Measurements from ENCODE around the gene DMRTA2. TPM values are rescaled to one million over a fixed set of nuclear protein-coding genes. Genes with fewer than 3 reads are reported as not detected.

The DMRTA2 gene
- 1 to 10 TPM in 1 of 2 donors, not detected in 1; 1.1 TPM for total RNA-seq

DNA sequence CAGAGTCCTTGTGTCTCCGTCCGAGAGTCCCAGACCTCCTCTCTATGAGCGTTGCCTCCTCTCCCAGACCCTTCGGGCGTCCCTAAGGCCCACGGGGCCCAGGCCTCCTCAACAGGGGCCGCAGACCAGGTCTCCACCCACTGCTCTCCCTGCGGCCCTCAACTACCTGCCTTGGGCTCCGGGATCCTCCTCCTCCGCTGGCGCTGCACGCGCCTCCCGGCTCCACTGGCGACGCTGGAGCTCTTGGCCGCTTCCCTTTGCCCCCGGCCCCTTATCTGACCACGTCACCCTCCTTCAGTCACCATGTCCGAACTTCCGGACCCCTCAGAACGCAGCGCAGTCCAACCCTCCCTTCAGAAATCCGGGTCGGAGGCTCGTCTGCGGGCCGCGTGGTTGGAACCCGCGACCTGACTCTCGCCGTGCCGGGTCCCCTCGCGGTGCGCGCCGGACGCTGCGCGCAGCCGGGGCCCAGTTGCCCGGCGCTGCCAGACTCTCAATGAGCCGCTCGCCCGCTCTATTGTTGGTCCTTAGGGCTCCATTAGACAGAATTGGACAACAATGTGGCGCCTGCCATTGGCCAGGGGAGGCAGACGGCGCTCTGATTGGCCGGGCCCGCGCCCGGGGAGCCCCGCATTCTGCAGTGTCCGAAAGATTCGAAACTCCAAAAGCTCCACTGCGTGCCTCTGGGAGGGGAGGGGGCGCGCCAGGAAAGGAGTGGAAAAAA, at the start of gene DMRTA2:
Gene DMRTA2 (minus strand): TSS at position 498 of the 724 bp plus-strand sequence. CDS start 1,907 bp downstream, outside the sequence.
- no peak within 1 kb of the TSS for H3K4me3 ChIP-seq
- TF ChIP-seq POLR2AphosphoS5 (IDR thresholded peaks at IDR 0.05) (no peak), POLR2A (IDR thresholded peaks at IDR 0.05) (no peak)
- TF ChIP-seq, protein P1, sequence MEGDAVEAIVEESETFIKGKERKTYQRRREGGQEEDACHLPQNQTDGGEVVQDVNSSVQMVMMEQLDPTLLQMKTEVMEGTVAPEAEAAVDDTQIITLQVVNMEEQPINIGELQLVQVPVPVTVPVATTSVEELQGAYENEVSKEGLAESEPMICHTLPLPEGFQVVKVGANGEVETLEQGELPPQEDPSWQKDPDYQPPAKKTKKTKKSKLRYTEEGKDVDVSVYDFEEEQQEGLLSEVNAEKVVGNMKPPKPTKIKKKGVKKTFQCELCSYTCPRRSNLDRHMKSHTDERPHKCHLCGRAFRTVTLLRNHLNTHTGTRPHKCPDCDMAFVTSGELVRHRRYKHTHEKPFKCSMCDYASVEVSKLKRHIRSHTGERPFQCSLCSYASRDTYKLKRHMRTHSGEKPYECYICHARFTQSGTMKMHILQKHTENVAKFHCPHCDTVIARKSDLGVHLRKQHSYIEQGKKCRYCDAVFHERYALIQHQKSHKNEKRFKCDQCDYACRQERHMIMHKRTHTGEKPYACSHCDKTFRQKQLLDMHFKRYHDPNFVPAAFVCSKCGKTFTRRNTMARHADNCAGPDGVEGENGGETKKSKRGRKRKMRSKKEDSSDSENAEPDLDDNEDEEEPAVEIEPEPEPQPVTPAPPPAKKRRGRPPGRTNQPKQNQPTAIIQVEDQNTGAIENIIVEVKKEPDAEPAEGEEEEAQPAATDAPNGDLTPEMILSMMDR (IDR thresholded peaks at IDR 0.05), result no peak
- DNase-seq (ENCODE audit: low spot score), result no peak
- no peaks in the 10 kb centered on the region for H3K36me3 ChIP-seq
- H3K9me3 ChIP-seq, result no peaks in the 10 kb centered on the region
- no peaks in the 10 kb centered on the region for H3K4me1 ChIP-seq (replicated peaks)
- 4% methylated on average over 47 of the region's 61 CpGs for WGBS
- intact Hi-C loops (cut with DNase I), result no loop called here
- no peak within 1 kb of the TSS for H3K27ac ChIP-seq
- peaks cover 72% of the 10 kb centered on the region for H3K27me3 ChIP-seq (replicated peaks; ENCODE audit: insufficient read depth)

DNA sequence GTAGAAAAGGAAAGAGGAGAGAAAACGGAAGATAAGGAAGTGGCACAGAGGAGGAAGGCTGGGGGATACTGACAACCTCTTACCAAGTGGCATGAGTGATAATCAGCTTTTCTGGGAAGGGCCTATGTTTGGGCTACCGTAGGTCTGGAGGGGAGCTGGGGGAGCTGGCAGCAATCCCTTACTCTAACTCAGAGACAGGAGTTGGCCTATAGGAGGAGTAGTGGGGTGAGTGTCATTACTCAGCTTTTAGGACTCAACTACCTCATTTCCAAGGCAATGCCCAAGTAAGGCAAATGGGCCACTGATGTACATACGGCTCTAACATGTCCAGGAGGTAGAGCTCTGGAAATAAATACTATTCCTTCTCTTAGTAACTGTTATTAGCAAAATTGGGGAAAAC, 48.7 kb upstream of the DMRTA2 start:
- no peaks in the 10 kb centered on the region for H3K4me1 ChIP-seq (replicated peaks)
- no peak overlapping the region for H3K27ac ChIP-seq
- no peak overlapping the region for H3K4me3 ChIP-seq
- DNase-seq (ENCODE audit: low spot score), result no peak
- H3K9me3 ChIP-seq, result no peaks in the 10 kb centered on the region
- TF ChIP-seq, protein P1 (IDR thresholded peaks at IDR 0.05), result no peak
- TF ChIP-seq POLR2A (IDR thresholded peaks at IDR 0.05) (no peak), POLR2AphosphoS5 (IDR thresholded peaks at IDR 0.05) (no peak)
- intact Hi-C loops (cut with DNase I), result no loop called here
- H3K27me3 ChIP-seq (replicated peaks; ENCODE audit: insufficient read depth), result no peaks in the 10 kb centered on the region
- no peaks in the 10 kb centered on the region for H3K36me3 ChIP-seq
- 74% methylated on average over 3 of the region's 3 CpGs for WGBS

DNA sequence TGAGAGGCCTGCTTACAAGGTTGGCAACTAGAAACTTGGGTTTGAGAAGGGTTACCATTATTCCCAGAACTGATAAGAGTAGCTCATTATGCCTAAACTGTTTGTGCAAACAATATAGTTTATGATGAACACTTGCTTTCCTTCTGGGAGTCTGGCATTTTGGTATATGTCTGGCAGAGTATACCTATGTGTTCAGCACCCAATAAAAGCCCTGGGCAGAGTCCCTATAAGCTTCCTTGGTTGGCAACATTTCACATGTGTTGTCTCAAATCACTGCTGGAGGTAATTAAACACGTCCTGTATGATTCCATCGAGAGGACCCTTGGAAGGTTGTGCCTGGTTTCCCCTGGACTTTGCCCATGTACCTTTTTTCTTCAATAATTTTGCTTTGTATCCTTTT, 39.7 kb upstream of the DMRTA2 start:
- Histone ChIP-seq H3K27me3 (replicated peaks; ENCODE audit: insufficient read depth) (no peaks in the 10 kb centered on the region), H3K4me1 (replicated peaks) (no peaks in the 10 kb centered on the region), H3K27ac (no peak overlapping the region), H3K9me3 (no peaks in the 10 kb centered on the region), H3K36me3 (no peaks in the 10 kb centered on the region), H3K4me3 (no peak overlapping the region)
- no peak for DNase-seq (ENCODE audit: low spot score)
- 85% methylated on average over 2 of the region's 2 CpGs for WGBS
- TF ChIP-seq POLR2AphosphoS5 (IDR thresholded peaks at IDR 0.05) (no peak), POLR2A (IDR thresholded peaks at IDR 0.05) (no peak)
- TF ChIP-seq, protein P1 (IDR thresholded peaks at IDR 0.05), result no peak
- intact Hi-C loops (cut with DNase I), result no loop called here

DNA sequence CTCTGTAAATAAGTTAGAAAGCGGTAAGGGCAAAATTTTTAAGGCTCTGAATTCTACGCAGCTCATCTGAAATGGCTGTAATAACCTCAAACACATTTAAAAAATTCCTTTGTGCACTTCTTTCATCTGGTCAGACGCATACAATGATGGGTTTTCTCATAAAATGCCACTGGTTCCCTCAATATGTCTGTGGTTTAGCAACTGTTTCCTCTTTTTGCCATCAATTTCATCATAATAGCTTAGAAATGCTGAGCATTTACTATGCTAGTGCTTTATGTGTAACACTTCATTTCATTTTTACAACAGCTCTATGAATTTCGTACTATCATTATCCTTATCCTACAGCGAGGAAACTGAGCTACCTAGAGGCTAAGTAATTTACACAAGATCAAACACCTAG, 35.3 kb upstream of the DMRTA2 start:
- Histone ChIP-seq H3K36me3 (no peaks in the 10 kb centered on the region), H3K27me3 (replicated peaks; ENCODE audit: insufficient read depth) (no peaks in the 10 kb centered on the region), H3K27ac (no peak overlapping the region), H3K4me3 (no peak overlapping the region), H3K9me3 (no peaks in the 10 kb centered on the region), H3K4me1 (replicated peaks) (no peaks in the 10 kb centered on the region)
- TF ChIP-seq POLR2A (IDR thresholded peaks at IDR 0.05), result no peak
- TF ChIP-seq, protein P1 (IDR thresholded peaks at IDR 0.05), result no peak
- no peak for TF ChIP-seq POLR2AphosphoS5 (IDR thresholded peaks at IDR 0.05)
- WGBS, result 91% methylated on average over 5 of the region's 5 CpGs
- intact Hi-C loops (cut with DNase I), result no loop called here
- DNase-seq (ENCODE audit: low spot score), result no peak

DNA sequence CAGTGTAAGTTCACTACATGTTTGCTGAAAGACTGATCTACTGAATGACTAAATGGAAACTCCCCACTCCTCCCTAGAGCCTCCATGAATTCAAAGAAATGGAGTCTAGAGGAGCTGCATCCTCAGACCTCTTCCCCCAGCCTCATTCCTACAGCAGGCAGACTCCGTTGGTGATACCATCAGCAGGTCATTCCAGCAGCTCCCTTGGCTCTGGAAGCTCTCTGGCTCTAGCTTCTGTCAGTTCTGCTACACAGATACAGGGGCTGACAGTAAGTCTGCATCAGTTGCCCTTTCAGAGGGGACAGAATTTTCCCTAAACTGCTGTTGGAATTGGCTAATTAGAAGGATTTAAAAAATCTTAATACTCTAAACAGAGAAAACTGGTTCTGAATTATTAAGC, 31.7 kb upstream of the DMRTA2 start:
- Histone ChIP-seq H3K27ac (no peak overlapping the region), H3K9me3 (no peaks in the 10 kb centered on the region), H3K27me3 (replicated peaks; ENCODE audit: insufficient read depth) (no peaks in the 10 kb centered on the region), H3K36me3 (no peaks in the 10 kb centered on the region), H3K4me3 (no peak overlapping the region), H3K4me1 (replicated peaks) (no peaks in the 10 kb centered on the region)
- no peak for DNase-seq (ENCODE audit: low spot score)
- intact Hi-C loops (cut with DNase I), result no loop called here
- 100% methylated on average over 1 of the region's 1 CpG for WGBS
- TF ChIP-seq POLR2A (IDR thresholded peaks at IDR 0.05) (no peak), POLR2AphosphoS5 (IDR thresholded peaks at IDR 0.05) (no peak)
- TF ChIP-seq, protein P1 (IDR thresholded peaks at IDR 0.05), result no peak

All from prostate gland (tissue), 2 donors.